ENCODE measurements around the gene EFCAB6. TPM values are rescaled to one million over a fixed set of nuclear protein-coding genes. Genes with fewer than 3 reads are reported as not detected.
A peak's percentile ranks its signal among the peaks of the same experiment; 100 is the strongest.

The EFCAB6 gene
- total RNA-seq, 1 experiment from 2014 or later = 0.40 TPM

- H3K27ac Mint-ChIP-seq (ENCODE audit: low read depth, unreplicated experiment) = no peak overlapping the region
- no peaks in the 10 kb centered on the region for H3K9me3 Mint-ChIP-seq (ENCODE audit: unreplicated experiment)
- H3K4me1 Mint-ChIP-seq (ENCODE audit: insufficient read depth, unreplicated experiment) = peaks cover 5% of the 10 kb centered on the region
- intact Hi-C loops (cut with micrococcal nuclease) = no loop called here
- ChIA-PET CTCF (interaction anchor here (1.4 to 1.6 kb wide), 2 partner anchors 9 to 428 kb away, joined by 3 to 4 read pairs; no protein-coding TSS in a partner anchor), POLR2A (no interaction called here)
- H3K27me3 Mint-ChIP-seq (ENCODE audit: insufficient read depth, unreplicated experiment) = peaks cover 20% of the 10 kb centered on the region
- TF ChIP-seq CTCF (IDR thresholded peaks at IDR 0.05; ENCODE audit: unreplicated experiment) = no peak
- H3K36me3 Mint-ChIP-seq (ENCODE audit: insufficient read depth, unreplicated experiment) = no peaks in the 10 kb centered on the region
- BruUV-seq (replicated peaks) = no TSS peak
- H3K4me3 Mint-ChIP-seq (ENCODE audit: unreplicated experiment) = no peak overlapping the region
- no peak for DNase-seq (ENCODE audit: unreplicated experiment)
These were observed 5.3 kb upstream of the EFCAB6 start for GRCh38 chr22:43817402-43817801.

GRCh38 chr22:43814264-43814663 is 2.2 kb upstream of the EFCAB6 start:
- H3K4me1 Mint-ChIP-seq (ENCODE audit: insufficient read depth, unreplicated experiment) = peaks cover 5% of the 10 kb centered on the region
- no peak overlapping the region for H3K4me3 Mint-ChIP-seq (ENCODE audit: unreplicated experiment)
- no peak overlapping the region for H3K27ac Mint-ChIP-seq (ENCODE audit: low read depth, unreplicated experiment)
- no peak for DNase-seq (ENCODE audit: unreplicated experiment)
- BruUV-seq (replicated peaks) = no TSS peak
- no peaks in the 10 kb centered on the region for H3K9me3 Mint-ChIP-seq (ENCODE audit: unreplicated experiment)
- H3K27me3 Mint-ChIP-seq (ENCODE audit: insufficient read depth, unreplicated experiment) = no peaks in the 10 kb centered on the region
- intact Hi-C loops (cut with micrococcal nuclease) = no loop called here
- H3K36me3 Mint-ChIP-seq (ENCODE audit: insufficient read depth, unreplicated experiment) = no peaks in the 10 kb centered on the region
- POLR2A ChIA-PET = no interaction called here
- no peak for TF ChIP-seq CTCF (IDR thresholded peaks at IDR 0.05; ENCODE audit: unreplicated experiment)
- CTCF ChIA-PET = no interaction called here

- Mint-ChIP-seq H3K27ac (ENCODE audit: low read depth, unreplicated experiment) (peak overlapping the region; percentile 93), H3K4me1 (ENCODE audit: insufficient read depth, unreplicated experiment) (peaks cover 5% of the 10 kb centered on the region), H3K4me3 (ENCODE audit: unreplicated experiment) (peak overlapping the region; percentile 82), H3K27me3 (ENCODE audit: insufficient read depth, unreplicated experiment) (no peaks in the 10 kb centered on the region), H3K9me3 (ENCODE audit: unreplicated experiment) (no peaks in the 10 kb centered on the region), H3K36me3 (ENCODE audit: insufficient read depth, unreplicated experiment) (no peaks in the 10 kb centered on the region)
- no TSS peak for BruUV-seq (replicated peaks)
- POLR2A ChIA-PET = interaction anchor here (1.1 to 1.8 kb wide), 5 partner anchors 9 to 625 kb away, joined by 3 to 10 read pairs (median 4); partner anchors contain the start of genes PNPLA3 and SAMM50
- no peak for DNase-seq (ENCODE audit: unreplicated experiment)
- TF ChIP-seq CTCF (IDR thresholded peaks at IDR 0.05; ENCODE audit: unreplicated experiment) = no peak
- CTCF ChIA-PET = interaction anchor here (0.6 to 0.7 kb wide), 2 partner anchors 462 to 985 kb away, joined by 3 to 6 read pairs; no protein-coding TSS in a partner anchor
- intact Hi-C loops (cut with micrococcal nuclease) = no loop called here
These were observed 785 bp upstream of the EFCAB6 start for GRCh38 chr22:43812890-43813289.

GRCh38 chr22:43811777-43812148 is 342 bp downstream of the EFCAB6 start:
- ChIA-PET CTCF (interaction anchor here (1.0 kb wide), 1 partner anchor 537 kb away, joined by 4 read pairs; no protein-coding TSS in a partner anchor), POLR2A (interaction anchor here (0.6 to 1.8 kb wide), 10 partner anchors 8 to 906 kb away, joined by 3 to 10 read pairs (median 4); partner anchors contain the start of genes PNPLA3 and SAMM50)
- Mint-ChIP-seq H3K9me3 (ENCODE audit: unreplicated experiment) (no peaks in the 10 kb centered on the region), H3K4me1 (ENCODE audit: insufficient read depth, unreplicated experiment) (peaks cover 5% of the 10 kb centered on the region), H3K4me3 (ENCODE audit: unreplicated experiment) (peak overlapping the region; percentile 82), H3K27me3 (ENCODE audit: insufficient read depth, unreplicated experiment) (no peaks in the 10 kb centered on the region), H3K36me3 (ENCODE audit: insufficient read depth, unreplicated experiment) (no peaks in the 10 kb centered on the region), H3K27ac (ENCODE audit: low read depth, unreplicated experiment) (peak overlapping the region; percentile 93)
- TSS peak; percentile 11 for BruUV-seq (replicated peaks)
- no peak for TF ChIP-seq CTCF (IDR thresholded peaks at IDR 0.05; ENCODE audit: unreplicated experiment)
- DNase-seq (ENCODE audit: unreplicated experiment) = peak; percentile 16
- intact Hi-C loops (cut with micrococcal nuclease) = no loop called here

All from MCF 10A (cell line).